Measurements from ENCODE around the gene PYGB. TPM values are rescaled to one million over a fixed set of nuclear protein-coding genes. Genes with fewer than 3 reads are reported as not detected.
A peak's percentile ranks its signal among the peaks of the same experiment; 100 is the strongest.

PYGB gene
- total RNA-seq, 1 donor from 2014 or later, result 46.6 TPM

DNA sequence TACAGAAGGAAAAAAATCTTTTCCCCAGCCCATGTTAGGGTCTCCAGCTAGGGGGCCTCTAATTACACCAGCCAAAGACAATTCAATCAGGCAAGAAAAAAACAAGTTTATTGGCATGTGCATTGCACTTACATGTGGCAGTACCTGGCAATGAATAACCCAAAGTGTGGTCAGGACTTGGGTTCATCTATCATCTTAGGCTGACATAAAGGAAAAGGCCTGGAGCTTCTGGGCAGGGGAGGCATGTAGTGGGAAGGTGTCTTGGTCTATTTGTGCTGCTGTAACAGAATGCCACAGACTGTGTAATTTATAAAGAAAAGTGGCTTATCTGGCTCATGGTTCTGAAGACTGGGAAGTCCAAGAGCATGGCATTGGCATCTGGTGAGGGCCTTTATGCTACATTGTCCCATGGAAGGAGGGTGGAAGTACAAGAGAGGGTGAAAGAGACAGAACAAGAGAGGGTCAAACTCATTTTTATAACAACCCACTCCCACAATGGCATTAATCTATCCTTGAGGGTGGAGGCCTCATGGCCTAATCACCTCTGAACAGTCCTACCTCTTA, 4.4 kb upstream of the PYGB start:
- H3K4me1 Mint-ChIP-seq, result peaks cover 15% of the 10 kb centered on the region
- peaks cover 9% of the 10 kb centered on the region for H3K27me3 Mint-ChIP-seq (ENCODE audit: low read depth)

DNA sequence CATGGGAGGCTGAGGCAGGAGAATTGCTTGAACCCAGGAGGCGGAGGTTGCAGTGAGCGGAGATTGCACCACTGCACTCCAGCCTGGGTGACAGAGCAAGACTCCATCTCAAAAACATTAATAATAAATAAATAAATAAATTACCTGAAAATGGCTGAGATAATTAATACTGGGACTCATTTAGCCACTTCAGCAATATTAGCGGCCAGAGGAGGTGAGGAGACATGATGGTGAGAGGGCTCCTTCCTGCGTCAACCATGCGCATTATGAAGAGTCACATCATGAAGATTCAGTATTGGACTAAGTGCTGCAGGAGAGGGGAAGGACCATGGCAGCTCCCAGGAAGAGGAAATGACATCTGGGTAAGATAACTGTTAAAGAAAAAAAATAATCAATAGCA, 2.9 kb upstream of the PYGB start:
- peaks cover 9% of the 10 kb centered on the region for H3K27me3 Mint-ChIP-seq (ENCODE audit: low read depth)
- H3K4me3 Mint-ChIP-seq, result no peak overlapping the region
- H3K9me3 Mint-ChIP-seq, result peaks cover 6% of the 10 kb centered on the region
- TF ChIP-seq, protein P1, sequence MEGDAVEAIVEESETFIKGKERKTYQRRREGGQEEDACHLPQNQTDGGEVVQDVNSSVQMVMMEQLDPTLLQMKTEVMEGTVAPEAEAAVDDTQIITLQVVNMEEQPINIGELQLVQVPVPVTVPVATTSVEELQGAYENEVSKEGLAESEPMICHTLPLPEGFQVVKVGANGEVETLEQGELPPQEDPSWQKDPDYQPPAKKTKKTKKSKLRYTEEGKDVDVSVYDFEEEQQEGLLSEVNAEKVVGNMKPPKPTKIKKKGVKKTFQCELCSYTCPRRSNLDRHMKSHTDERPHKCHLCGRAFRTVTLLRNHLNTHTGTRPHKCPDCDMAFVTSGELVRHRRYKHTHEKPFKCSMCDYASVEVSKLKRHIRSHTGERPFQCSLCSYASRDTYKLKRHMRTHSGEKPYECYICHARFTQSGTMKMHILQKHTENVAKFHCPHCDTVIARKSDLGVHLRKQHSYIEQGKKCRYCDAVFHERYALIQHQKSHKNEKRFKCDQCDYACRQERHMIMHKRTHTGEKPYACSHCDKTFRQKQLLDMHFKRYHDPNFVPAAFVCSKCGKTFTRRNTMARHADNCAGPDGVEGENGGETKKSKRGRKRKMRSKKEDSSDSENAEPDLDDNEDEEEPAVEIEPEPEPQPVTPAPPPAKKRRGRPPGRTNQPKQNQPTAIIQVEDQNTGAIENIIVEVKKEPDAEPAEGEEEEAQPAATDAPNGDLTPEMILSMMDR (IDR thresholded peaks at IDR 0.05; ENCODE audit: unreplicated experiment), result no peak
- no peak overlapping the region for H3K27ac Mint-ChIP-seq
- peaks cover 27% of the 10 kb centered on the region for H3K4me1 Mint-ChIP-seq
- no peaks in the 10 kb centered on the region for H3K36me3 Mint-ChIP-seq
- DNase-seq (ENCODE audit: low spot score in 2 of 2, unreplicated experiment in 2 of 2), result no peak

More for the DNA sequence above, 4.4 kb upstream of the PYGB start:
- no peaks in the 10 kb centered on the region for H3K36me3 Mint-ChIP-seq
- no peak overlapping the region for H3K4me3 Mint-ChIP-seq
- no peak for DNase-seq (ENCODE audit: low spot score in 2 of 2, unreplicated experiment in 2 of 2)
- peaks cover 6% of the 10 kb centered on the region for H3K9me3 Mint-ChIP-seq
- TF ChIP-seq, protein P1 (IDR thresholded peaks at IDR 0.05; ENCODE audit: unreplicated experiment), result no peak
- no peak overlapping the region for H3K27ac Mint-ChIP-seq

DNA sequence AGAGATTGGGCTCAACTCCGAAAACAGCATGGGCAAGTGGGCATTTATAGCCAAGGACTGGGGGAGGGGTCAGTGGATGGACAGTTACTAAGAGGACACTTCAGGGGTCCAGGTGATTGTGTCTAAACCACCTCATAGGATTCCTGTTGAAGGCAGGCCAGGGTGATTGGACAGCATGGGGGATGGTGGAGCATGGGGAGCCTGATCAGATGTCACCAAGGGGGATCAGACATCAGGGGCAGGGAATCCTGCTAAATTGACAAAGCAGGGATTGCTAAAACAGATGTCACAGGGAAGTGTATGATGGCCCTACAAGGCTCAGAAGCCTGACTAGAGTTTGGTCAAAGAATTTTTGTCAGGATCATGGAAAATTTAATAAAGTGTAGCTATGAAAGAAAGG, 2.4 kb upstream of the PYGB start:
- H3K27ac Mint-ChIP-seq, result no peak overlapping the region
- H3K27me3 Mint-ChIP-seq (ENCODE audit: low read depth), result peaks cover 9% of the 10 kb centered on the region
- H3K4me3 Mint-ChIP-seq, result no peak overlapping the region
- peaks cover 32% of the 10 kb centered on the region for H3K4me1 Mint-ChIP-seq
- no peak for DNase-seq (ENCODE audit: low spot score in 2 of 2, unreplicated experiment in 2 of 2)
- H3K9me3 Mint-ChIP-seq, result peaks cover 6% of the 10 kb centered on the region
- TF ChIP-seq, protein P1 (IDR thresholded peaks at IDR 0.05; ENCODE audit: unreplicated experiment), result no peak
- H3K36me3 Mint-ChIP-seq, result no peaks in the 10 kb centered on the region

DNA sequence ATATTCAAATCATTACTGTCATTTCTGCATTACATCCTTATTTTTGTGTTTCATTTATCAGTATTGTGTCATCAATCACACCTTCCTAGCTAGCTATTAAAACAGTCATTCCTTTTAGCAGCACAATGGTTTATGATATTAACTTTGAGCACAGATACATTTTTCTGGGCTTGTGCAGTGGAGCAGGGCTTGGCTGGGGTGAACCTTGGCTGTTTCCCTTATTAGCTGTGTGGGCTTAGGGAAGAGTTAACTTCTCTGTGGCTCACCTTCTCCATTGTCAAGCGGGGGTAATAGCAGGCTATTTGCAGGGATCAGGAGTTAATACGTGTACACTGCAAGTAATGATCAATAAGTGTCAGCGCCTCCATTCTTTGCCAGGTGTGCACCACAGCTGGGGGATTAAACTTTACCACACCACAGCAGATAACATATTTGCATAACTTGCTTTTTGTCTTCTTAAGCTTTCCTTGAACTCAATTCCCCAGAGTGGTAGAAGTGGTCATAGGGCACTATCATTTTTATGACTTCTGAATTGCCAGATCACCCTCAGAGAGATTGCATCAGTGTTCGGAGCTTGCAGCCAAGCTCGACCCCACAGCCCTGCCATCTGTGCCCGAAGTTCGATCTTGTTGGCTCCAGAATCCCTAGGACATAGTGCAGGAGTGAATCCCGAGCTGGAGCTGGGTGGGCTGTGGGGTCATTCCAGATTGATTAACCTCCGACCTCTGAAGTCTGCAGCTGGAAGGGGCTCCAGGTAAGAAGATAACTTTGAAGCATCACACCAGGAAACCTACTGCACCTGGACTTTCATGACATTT, 1.5 kb upstream of the PYGB start:
- Mint-ChIP-seq H3K36me3 (no peaks in the 10 kb centered on the region), H3K4me3 (peak overlapping the region; percentile 92), H3K9me3 (peaks cover 6% of the 10 kb centered on the region), H3K4me1 (peaks cover 33% of the 10 kb centered on the region), H3K27ac (no peak overlapping the region), H3K27me3 (ENCODE audit: low read depth) (peaks cover 9% of the 10 kb centered on the region)
- TF ChIP-seq, protein P1 (IDR thresholded peaks at IDR 0.05; ENCODE audit: unreplicated experiment), result no peak
- no peak for DNase-seq (ENCODE audit: low spot score in 2 of 2, unreplicated experiment in 2 of 2)

DNA sequence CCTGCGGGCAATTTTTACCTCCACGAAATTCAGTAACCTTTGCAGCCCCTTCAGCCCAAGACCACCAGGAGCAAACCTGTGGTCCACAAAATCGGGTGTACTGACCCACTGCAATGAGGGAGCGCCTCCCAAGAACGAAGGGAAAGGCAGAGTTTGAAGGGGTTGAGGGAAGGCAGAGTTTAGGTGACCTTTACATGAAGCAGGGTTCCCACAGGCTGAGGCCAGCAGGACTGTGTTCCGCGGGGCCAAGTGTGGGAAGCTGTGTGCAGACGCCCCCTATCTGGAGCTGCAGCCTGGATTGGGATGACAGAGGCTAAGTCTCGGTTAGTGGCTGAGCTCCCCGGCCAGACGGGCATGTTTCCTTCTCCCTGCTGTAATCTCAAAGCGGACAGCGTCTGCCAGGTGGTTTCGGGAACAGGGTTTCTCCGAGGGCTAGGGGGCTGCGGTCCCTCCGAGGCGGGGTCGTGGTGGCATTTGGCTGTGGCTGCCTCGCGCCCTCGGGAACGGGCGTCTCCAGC, 826 bp upstream of the PYGB start:
- H3K4me1 Mint-ChIP-seq, result peaks cover 27% of the 10 kb centered on the region
- H3K36me3 Mint-ChIP-seq, result no peaks in the 10 kb centered on the region
- H3K4me3 Mint-ChIP-seq, result peak overlapping the region; percentile 92
- peaks cover 9% of the 10 kb centered on the region for H3K27me3 Mint-ChIP-seq (ENCODE audit: low read depth)
- no peak overlapping the region for H3K27ac Mint-ChIP-seq
- H3K9me3 Mint-ChIP-seq, result peaks cover 6% of the 10 kb centered on the region
- peak in 1 of 2 experiments; percentile 51 for DNase-seq (ENCODE audit: low spot score in 2 of 2, unreplicated experiment in 2 of 2)
- TF ChIP-seq, protein P1 (IDR thresholded peaks at IDR 0.05; ENCODE audit: unreplicated experiment), result no peak

Data from mesothelial cell of epicardium (in vitro differentiated cells).